Cardiac fibroblast (primary cell): ENCODE results near the gene SLIT3.

Source experiments
- DNase-seq, 2 donors: peaks; one replicate each; pipeline versions ENCODE4 v3.0.0 to v3.0.0-alpha.2; 2010; ENCODE audit warnings: low read depth in 2 of 2
- H3K4me3 ChIP-seq, 2 donors: replicated peaks in 1 of 2; 1 replicate in 1 of 2; 2 replicates in 1 of 2; pipeline ENCODE4 v1.5.1; 2011; ENCODE audit warnings: low read depth in 2 of 2, low read length in 2 of 2, mild to moderate bottlenecking in 2 of 2, moderate library complexity in 1 of 2
- TF ChIP-seq, protein P1 (sequence below): IDR thresholded peaks from one replicate; pipeline ENCODE4 v1.5.1; 2011; ENCODE audit warnings: low read depth, mild to moderate bottlenecking, low read length, inconsistent platforms

The SLIT3 gene

DNA sequence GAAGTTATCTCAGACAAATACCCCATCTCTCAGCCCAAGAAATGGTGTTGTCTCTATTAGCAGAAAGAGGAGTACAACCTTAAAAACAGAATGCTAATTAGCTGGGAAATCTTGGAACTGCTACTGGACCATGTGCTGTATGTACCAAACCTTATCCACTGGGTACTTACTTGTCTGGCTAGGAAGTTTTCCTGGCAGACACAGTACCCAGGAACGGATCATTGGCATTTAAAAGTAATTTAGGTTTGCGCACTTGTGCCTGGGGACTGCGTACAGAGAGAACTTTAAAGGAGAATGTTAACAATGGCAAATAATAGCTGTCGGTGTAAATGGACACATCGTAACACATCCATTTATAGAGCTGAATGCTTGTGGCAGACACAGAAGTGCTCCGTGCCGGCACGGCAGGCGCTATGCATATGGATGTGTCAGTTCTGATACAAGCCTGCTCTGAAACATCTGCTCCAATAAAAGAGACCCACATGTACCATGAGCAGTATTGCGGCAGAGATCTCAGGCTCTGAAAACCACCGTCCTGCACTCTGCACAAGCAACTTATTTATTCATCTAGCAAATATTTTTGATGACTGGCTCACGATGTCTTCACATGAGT, 431.2 kb downstream of the SLIT3 start:
- no peak for DNase-seq
- TF ChIP-seq, protein P1, sequence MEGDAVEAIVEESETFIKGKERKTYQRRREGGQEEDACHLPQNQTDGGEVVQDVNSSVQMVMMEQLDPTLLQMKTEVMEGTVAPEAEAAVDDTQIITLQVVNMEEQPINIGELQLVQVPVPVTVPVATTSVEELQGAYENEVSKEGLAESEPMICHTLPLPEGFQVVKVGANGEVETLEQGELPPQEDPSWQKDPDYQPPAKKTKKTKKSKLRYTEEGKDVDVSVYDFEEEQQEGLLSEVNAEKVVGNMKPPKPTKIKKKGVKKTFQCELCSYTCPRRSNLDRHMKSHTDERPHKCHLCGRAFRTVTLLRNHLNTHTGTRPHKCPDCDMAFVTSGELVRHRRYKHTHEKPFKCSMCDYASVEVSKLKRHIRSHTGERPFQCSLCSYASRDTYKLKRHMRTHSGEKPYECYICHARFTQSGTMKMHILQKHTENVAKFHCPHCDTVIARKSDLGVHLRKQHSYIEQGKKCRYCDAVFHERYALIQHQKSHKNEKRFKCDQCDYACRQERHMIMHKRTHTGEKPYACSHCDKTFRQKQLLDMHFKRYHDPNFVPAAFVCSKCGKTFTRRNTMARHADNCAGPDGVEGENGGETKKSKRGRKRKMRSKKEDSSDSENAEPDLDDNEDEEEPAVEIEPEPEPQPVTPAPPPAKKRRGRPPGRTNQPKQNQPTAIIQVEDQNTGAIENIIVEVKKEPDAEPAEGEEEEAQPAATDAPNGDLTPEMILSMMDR: no peak
- no peak overlapping the region for H3K4me3 ChIP-seq

DNA sequence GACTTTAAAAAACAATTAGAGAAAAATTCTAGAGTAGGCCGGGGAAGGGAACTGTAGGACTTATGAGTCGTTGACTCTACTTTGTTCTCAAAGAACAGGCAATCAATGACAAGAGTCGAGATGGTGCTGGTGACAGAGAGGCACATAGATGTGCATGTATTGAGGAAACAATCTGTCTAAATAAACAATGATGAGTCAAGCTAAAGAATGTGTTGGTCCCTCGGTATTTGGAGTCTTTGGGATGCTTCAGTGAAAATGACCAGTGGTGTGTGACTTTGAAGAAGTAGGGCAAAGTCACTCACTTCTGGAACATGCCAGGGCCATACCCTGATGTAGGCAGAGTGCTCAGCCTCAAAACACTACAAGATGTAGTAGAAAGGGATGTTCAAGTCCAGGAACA, 433.7 kb downstream of the SLIT3 start:
- TF ChIP-seq, protein P1: no peak
- H3K4me3 ChIP-seq: no peak overlapping the region
- DNase-seq: no peak

DNA sequence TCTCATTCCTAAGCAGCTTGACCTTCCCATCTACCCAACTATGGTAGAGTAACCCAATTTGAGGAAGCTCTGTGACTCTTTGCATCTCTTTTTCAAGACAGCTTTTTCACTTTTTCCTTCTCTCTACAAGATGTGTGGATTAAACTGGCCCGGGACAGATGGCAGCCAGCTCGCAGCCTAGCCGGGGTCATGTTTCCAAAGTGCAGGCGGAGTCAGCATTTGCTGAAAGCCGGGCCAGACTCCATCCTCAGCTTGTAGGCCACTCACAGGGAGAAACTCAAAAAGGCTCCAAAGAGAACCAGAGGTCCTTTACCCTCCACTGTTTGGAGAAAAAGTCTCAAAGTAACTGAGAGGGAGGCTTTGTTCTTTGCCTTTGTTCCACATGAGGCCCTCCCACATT, 435.0 kb downstream of the SLIT3 start:
- TF ChIP-seq, protein P1: no peak
- H3K4me3 ChIP-seq: no peak overlapping the region
- DNase-seq: no peak

DNA sequence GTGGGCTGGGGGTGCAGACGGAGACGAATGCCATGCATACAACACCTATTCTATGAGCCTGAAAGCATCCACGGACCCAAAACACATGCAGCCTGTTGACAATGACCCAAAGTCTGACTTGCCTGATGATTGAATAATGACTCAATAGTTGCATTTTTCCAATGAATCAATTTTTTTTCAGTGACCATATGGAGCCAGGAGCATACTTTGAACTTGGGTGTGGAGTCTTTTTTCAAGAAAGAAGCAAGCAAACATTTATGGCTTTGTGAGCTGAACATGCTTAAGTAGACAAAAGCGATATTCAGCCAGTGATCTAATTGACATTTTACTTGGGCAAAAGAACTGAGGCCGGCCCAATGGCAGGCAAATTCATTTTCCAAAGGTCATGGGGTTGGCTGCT, 437.9 kb downstream of the SLIT3 start:
- TF ChIP-seq, protein P1: no peak
- no peak overlapping the region for H3K4me3 ChIP-seq
- no peak for DNase-seq

DNA sequence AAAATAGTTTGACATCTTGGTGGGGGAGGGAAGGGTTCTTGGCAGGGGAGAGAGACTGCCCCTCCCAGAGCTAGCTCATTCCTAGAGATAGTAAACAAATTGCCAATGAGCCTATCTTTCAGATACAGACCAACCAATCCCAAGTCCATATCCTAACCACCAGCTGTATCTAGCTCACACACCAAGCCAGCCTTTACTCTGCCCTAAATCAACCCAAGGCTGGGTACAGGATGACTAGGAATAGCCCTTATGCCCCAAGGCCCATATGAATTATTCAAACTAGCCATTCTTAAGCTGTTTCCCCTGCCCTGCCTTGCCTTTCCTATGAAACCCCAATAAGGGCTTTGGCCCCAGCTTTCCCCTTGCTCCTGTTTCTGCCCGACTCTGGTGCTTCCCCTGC, 440.4 kb downstream of the SLIT3 start:
- H3K4me3 ChIP-seq: no peak overlapping the region
- TF ChIP-seq, protein P1: no peak
- DNase-seq: no peak

DNA sequence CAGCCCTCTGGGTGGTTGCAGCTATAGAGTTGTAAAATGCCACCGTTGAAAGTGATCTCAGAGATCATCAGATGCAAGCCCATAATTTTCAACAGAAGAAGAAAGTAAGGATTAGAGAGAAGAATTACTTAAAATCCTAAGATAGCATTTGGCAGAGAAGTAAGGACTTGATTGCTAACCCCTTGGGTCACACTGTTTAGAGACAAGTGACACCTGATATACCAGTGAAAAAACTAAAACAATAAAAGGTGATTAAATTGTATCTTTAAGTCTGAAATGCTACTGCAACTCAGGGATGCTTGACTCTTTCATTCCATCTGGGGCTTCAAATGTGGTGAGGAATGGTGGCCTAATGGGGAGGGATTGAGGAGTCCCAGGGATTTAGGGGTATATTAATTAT, 440.9 kb downstream of the SLIT3 start:
- TF ChIP-seq, protein P1: no peak
- no peak overlapping the region for H3K4me3 ChIP-seq
- DNase-seq: no peak

DNA sequence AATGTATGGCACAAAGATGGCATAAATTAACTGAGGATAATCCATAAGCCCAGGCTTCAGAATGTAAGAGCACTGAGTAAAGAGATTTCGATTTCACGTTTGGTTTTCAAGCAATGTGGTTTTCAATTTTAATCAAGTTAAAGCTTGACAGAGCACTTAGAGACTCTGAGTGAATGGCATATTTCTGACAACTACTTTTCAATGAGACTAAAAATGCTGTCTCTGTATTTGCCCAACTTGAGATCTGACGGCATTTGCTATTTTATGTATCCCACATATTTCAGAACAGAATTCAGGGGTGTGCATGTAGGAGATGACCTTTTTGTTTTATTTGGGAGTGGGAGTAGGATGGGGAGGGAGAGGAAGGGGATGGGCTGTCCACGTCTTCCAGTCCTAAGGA, 441.5 kb downstream of the SLIT3 start:
- TF ChIP-seq, protein P1: no peak
- no peak for DNase-seq
- H3K4me3 ChIP-seq: no peak overlapping the region
